IMR-90 (cell line): ENCODE results near the gene CASP8AP2. TPM values are rescaled to one million over a fixed set of nuclear protein-coding genes. Genes with fewer than 3 reads are reported as not detected.
"Not testable (repeated sequence)": the region's sequence is repeated elsewhere in the genome, so short reads cannot be mapped to it uniquely, and the experiment has no call there.

Experiments used
- ATAC-seq: fragments of 200-7000 bp; cut with Tn5 transposase; 2 replicates; pipeline ENCODE4 v1.9.1; 2020; ENCODE audit warnings: low read depth, mild to moderate bottlenecking, moderate library complexity
- BruUV-seq: library from RNA; stranded (reverse); fragments of 400-500 nt; replicated peaks from 2 replicates; lab custom pipeline; 2021; lab: Mats Ljungman, UMichigan
- CTCF ChIA-PET: fragments of 300-600 bp; formaldehyde crosslinking; extraction: SDS; loops from one replicate; lab custom pipeline; 2021; ENCODE audit warnings: antibody characterized with exemption; lab: Yijun Ruan, JAX
- POLR2A ChIA-PET: fragments of 300-600 bp; sonication (Branson Sonifier 250); formaldehyde crosslinking; loops from one replicate; lab custom pipeline; 2022; ENCODE audit warnings: antibody characterized with exemption; ENCODE audit not compliant: unreplicated experiment; lab: Charles Lee
- DNase-seq: peaks from one replicate; pipeline ENCODE4 v3.0.0; 2013
- H2AFZ ChIP-seq: replicated peaks from 2 replicates; pipeline ENCODE3; 2013; ENCODE audit warnings: low read length, mild to moderate bottlenecking; ENCODE audit not compliant: poor library complexity
- H2AK5ac ChIP-seq: 2 replicates; pipeline ENCODE4 v1.6.1; 2013; ENCODE audit warnings: low read depth, low read length, inconsistent platforms
- H2AK9ac ChIP-seq: replicated peaks from 2 replicates; pipeline ENCODE3; 2013; ENCODE audit warnings: mild to moderate bottlenecking, low read depth, low read length, moderate library complexity; ENCODE audit not compliant: poor library complexity
- H2BK120ac ChIP-seq: 2 replicates; pipeline ENCODE4 v1.6.1; 2013; ENCODE audit warnings: low read depth, low read length, inconsistent platforms
- H2BK15ac ChIP-seq: 3 replicates; pipeline ENCODE4 v1.6.1; 2013; ENCODE audit warnings: low read depth, low read length, inconsistent platforms
- H2BK20ac ChIP-seq: 2 replicates; pipeline ENCODE4 v1.6.1; 2013; ENCODE audit warnings: low read depth, mild to moderate bottlenecking, inconsistent platforms, low read length, moderate library complexity
- H2BK5ac ChIP-seq: 2 replicates; pipeline ENCODE4 v1.6.1; 2013; ENCODE audit warnings: mild to moderate bottlenecking, low read depth, low read length, inconsistent platforms; ENCODE audit not compliant: poor library complexity, severe bottlenecking
- H3K14ac ChIP-seq: replicated peaks from 2 replicates; pipeline ENCODE4 v1.6.1; 2013; ENCODE audit warnings: low read depth, low read length, inconsistent platforms
- H3K18ac ChIP-seq: 2 replicates; pipeline ENCODE4 v1.6.1; 2013; ENCODE audit warnings: low read depth, low read length, control low read depth
- H3K23ac ChIP-seq: 2 replicates; pipeline ENCODE4 v1.6.1; 2013; ENCODE audit warnings: low read depth, low read length, inconsistent platforms
- H3K27ac ChIP-seq: 2 replicates; pipeline ENCODE4 v1.5.1; 2013; ENCODE audit warnings: mild to moderate bottlenecking, control low read depth, low read length; ENCODE audit not compliant: insufficient read depth
- H3K27me3 ChIP-seq: 2 replicates; pipeline ENCODE4 v1.6.1; 2013; ENCODE audit warnings: low read length; ENCODE audit not compliant: control insufficient read depth, insufficient read depth
- H3K36me3 ChIP-seq: 2 replicates; pipeline ENCODE4 v1.6.1; 2013; ENCODE audit warnings: low read length, mixed read lengths; ENCODE audit not compliant: control insufficient read depth, insufficient read depth
- H3K4ac ChIP-seq: 2 replicates; pipeline ENCODE4 v1.6.1; 2013; ENCODE audit warnings: low read depth, low read length, inconsistent platforms
- H3K4me1 ChIP-seq: 2 replicates; pipeline ENCODE4 v1.6.1; 2013; ENCODE audit warnings: low read length, mixed read lengths; ENCODE audit not compliant: control insufficient read depth, insufficient read depth
- H3K4me2 ChIP-seq: 2 replicates; pipeline ENCODE4 v1.6.1; 2013; ENCODE audit warnings: low read depth, mild to moderate bottlenecking, control low read depth, low read length, moderate library complexity
- H3K4me3 ChIP-seq: 2 replicates; pipeline ENCODE4 v1.5.1; 2013; ENCODE audit warnings: low read depth, mild to moderate bottlenecking, control low read depth, low read length, moderate library complexity; ENCODE audit not compliant: insufficient read depth
- H3K56ac ChIP-seq: 2 replicates; pipeline ENCODE4 v1.6.1; 2013; ENCODE audit warnings: low read length, inconsistent platforms; ENCODE audit not compliant: insufficient read depth; ENCODE audit errors: extremely low read depth
- H3K79me1 ChIP-seq, 2 experiments: 2 replicates each; pipeline ENCODE4 v1.6.1; 2013; ENCODE audit warnings: low read length in 2 of 2, inconsistent platforms in 1 of 2, low read depth in 1 of 2
- H3K9ac ChIP-seq: 2 replicates; pipeline ENCODE4 v1.6.1; 2013; ENCODE audit warnings: low read depth, low read length, control low read depth
- H3K9me1 ChIP-seq: 2 replicates; pipeline ENCODE4 v1.6.1; 2013; ENCODE audit warnings: low read length, inconsistent platforms; ENCODE audit not compliant: insufficient read depth
- H3K9me3 ChIP-seq: 2 replicates; pipeline ENCODE4 v1.6.1; 2013; ENCODE audit warnings: low read length; ENCODE audit not compliant: control insufficient read depth, insufficient read depth
- H4K20me1 ChIP-seq: 2 replicates; pipeline ENCODE4 v1.6.1; 2013; ENCODE audit warnings: low read length, inconsistent platforms; ENCODE audit not compliant: insufficient read depth
- H4K5ac ChIP-seq: 2 replicates; pipeline ENCODE4 v1.6.1; 2013; ENCODE audit warnings: mild to moderate bottlenecking, low read depth, low read length, control low read depth
- H4K8ac ChIP-seq, 2 experiments: 2 replicates each; pipeline ENCODE4 v1.6.1; 2013; ENCODE audit warnings: low read depth in 2 of 2, low read length in 2 of 2, control low read depth in 1 of 2, inconsistent platforms in 1 of 2
- H4K91ac ChIP-seq: 2 replicates; pipeline ENCODE4 v1.6.1; 2013; ENCODE audit warnings: low read depth, low read length, inconsistent platforms; ENCODE audit not compliant: insufficient read depth
- FOS ChIP-seq: fragments of 150-350 bp; IDR thresholded peaks from 2 replicates; pipeline ENCODE4 v1.6.1; 2016; ENCODE audit warnings: low read depth, low read length
- MXI1 ChIP-seq: IDR thresholded peaks from 2 replicates; pipeline ENCODE4 v1.6.1; 2012; ENCODE audit warnings: low read depth, mild to moderate bottlenecking, low read length, moderate library complexity, borderline replicate concordance
- RCOR1 ChIP-seq: IDR thresholded peaks from 2 replicates; pipeline ENCODE4 v1.6.1; 2012; ENCODE audit warnings: mild to moderate bottlenecking, low read length, improper control_type of control experiment; ENCODE audit not compliant: insufficient replicate concordance
- WGBS, 2 experiments: methylation state at CpG; one replicate each; pipeline versions ENCODE4 v1.1.5 to v1.1.7; 2013; ENCODE audit warnings: missing lambda C conversion rate in 2 of 2; ENCODE audit not compliant: insufficient read length in 1 of 2; ENCODE audit errors: extremely low coverage in 2 of 2; 5-methylcytosine and 5-hydroxymethylcytosine counted together
- dilution Hi-C: fragments of 300-500 bp; cut with HindIII; formaldehyde crosslinking; loops from one replicate; pipeline ENCODE4 v1.14.3; 2018; ENCODE audit warnings: low sequenced_read_pairs; ENCODE audit not compliant: unreplicated experiment
- in situ Hi-C: fragments of 300-500 bp; cut with MboI; formaldehyde crosslinking; loops from 3 replicates; pipeline ENCODE4 v1.14.3; 2019; ENCODE audit warnings: low sequenced_read_pairs, inconsistent platforms, mixed read lengths
- intact Hi-C: fragments of 100-400 bp; cut with micrococcal nuclease; formaldehyde crosslinking; loops from 2 replicates; pipeline ENCODE4 v1.10.0; 2022
- polyA plus RNA-seq, 3 experiments: library from polyadenylated mRNA; depleted of rRNA; stranded (reverse); fragments of >200 nt; gene quantifications; 2 replicates each; pipeline ENCODE4 v1.2.3, GENCODE V29; 2012; ENCODE audit warnings: low replicate concordance in 1 of 3
- total RNA-seq: library from RNA; depleted of rRNA; stranded (reverse); fragments of >200 nt; gene quantifications from 2 replicates; pipeline ENCODE4 v1.2.3, GENCODE V29; 2012

CASP8AP2 gene
- total and polyA plus RNA-seq, 2 of the 4 experiments (the other 2 are of a cell fraction), result 5.0 to 11.1 TPM

GRCh38 chr6:89895276-89895874 lies 65.7 kb downstream of the CASP8AP2 start:
- no peak overlapping the region for H3K18ac ChIP-seq
- H2BK20ac ChIP-seq, result no peak overlapping the region
- dilution Hi-C loops (no loop called here), in situ Hi-C loops (no loop called here), intact Hi-C loops (no loop called here)
- H2AFZ ChIP-seq, result no peak overlapping the region
- peaks cover 3% of the 10 kb centered on the region; the same call in 1 of the 2 replicates for H3K27me3 ChIP-seq
- H2BK15ac ChIP-seq, result no peak overlapping the region
- no peak overlapping the region for H4K5ac ChIP-seq
- H3K4me1 ChIP-seq, result no peaks in the 10 kb centered on the region
- H2BK120ac ChIP-seq, result no peak overlapping the region
- no peak overlapping the region for H3K4me3 ChIP-seq
- no peak overlapping the region for H3K56ac ChIP-seq
- no TSS peak for BruUV-seq
- H4K20me1 ChIP-seq, result no peaks in the 10 kb centered on the region
- H2AK5ac ChIP-seq, result no peak overlapping the region
- no peak overlapping the region for H3K27ac ChIP-seq
- TF ChIP-seq FOS, result no peak
- peak; percentile 82 for TF ChIP-seq RCOR1
- TF ChIP-seq MXI1, result peak; percentile 92
- no peaks in the 10 kb centered on the region for H3K9me1 ChIP-seq
- H4K8ac ChIP-seq, result no peak overlapping the region
- H3K79me1 ChIP-seq, result no peaks in the 10 kb centered on the region
- DNase-seq, result peak; percentile 69
- H3K23ac ChIP-seq, result no peak overlapping the region
- H3K9ac ChIP-seq, result no peak overlapping the region
- CTCF ChIA-PET, result no interaction called here
- no peak overlapping the region for H2AK9ac ChIP-seq
- no peaks in the 10 kb centered on the region for H3K36me3 ChIP-seq
- peak; percentile 98 for ATAC-seq
- no peak overlapping the region for H3K14ac ChIP-seq
- no peak overlapping the region for H2BK5ac ChIP-seq
- H3K4me2 ChIP-seq, result no peak overlapping the region
- POLR2A ChIA-PET, result no interaction called here
- H4K91ac ChIP-seq, result no peak overlapping the region
- H3K4ac ChIP-seq, result no peak overlapping the region
- no peaks in the 10 kb centered on the region for H3K9me3 ChIP-seq
- 33% methylated on average over 3 of the region's 8 CpGs; no CpG with 5 or more reads in 1 of the 2 experiments for WGBS, 2 experiments

DNA sequence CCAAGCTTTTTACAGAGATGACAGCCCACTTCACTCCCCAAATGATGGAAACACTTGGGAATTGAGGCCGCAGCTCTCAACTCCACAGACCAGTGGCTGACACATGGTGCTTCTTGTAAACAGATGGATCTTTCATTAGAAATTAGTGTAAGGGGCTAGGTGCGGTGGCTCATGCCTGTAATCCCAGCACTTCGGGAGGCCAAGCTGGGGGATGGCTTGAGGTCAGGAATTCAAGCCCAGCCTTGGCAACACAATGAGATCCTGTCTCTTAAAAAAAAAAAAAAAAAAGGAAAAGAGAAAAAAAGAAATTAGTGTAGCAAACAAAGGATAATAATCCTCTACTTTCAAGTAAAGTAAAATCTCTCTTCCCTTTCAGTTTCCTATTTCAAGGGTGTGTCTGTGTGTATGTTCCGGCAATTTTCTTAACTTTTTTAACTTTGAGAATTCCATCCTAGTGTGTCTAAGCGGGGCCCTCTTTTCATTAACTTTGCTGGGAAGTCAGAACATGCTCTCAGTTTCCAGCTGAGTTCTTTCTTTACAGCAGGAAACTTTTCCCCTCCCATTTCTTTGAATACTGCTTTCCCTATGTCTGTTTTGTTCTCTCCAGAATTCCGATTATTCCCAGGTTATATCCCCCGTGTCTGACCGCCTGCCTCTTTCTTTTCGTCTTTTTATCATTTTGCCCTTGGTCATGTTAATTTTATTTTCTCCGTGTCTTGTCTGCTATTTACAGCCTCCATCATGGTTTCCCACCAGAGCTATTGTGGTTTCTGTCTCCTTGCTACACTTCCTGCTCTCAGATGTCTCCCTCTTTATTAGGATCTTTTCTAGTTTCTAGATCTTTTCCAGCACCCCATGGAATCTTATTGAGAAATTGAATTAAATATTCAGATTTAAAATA lies 80.6 kb downstream of the CASP8AP2 start:
- H3K27me3 ChIP-seq, in situ Hi-C loops, H3K4me2 ChIP-seq, BruUV-seq, H2BK5ac ChIP-seq, POLR2A ChIA-PET, H3K56ac ChIP-seq, H3K27ac ChIP-seq, H2AK9ac ChIP-seq, ATAC-seq, H4K20me1 ChIP-seq, H2BK15ac ChIP-seq, H2BK120ac ChIP-seq, H3K4ac ChIP-seq, CTCF ChIA-PET, H2AFZ ChIP-seq, H3K23ac ChIP-seq, H4K8ac ChIP-seq, H3K36me3 ChIP-seq, DNase-seq, dilution Hi-C loops, H3K4me1 ChIP-seq, H3K18ac ChIP-seq, H2BK20ac ChIP-seq, H2AK5ac ChIP-seq, H3K9me3 ChIP-seq, H3K79me1 ChIP-seq, H3K9ac ChIP-seq, H3K14ac ChIP-seq, intact Hi-C loops, H4K91ac ChIP-seq, H3K9me1 ChIP-seq, H3K4me3 ChIP-seq, H4K5ac ChIP-seq: not testable (repeated sequence)
- WGBS, 2 experiments, result no CpG with 5 or more reads among the region's 10 CpGs
